CD14-positive monocyte (primary cell): Measurements from ENCODE around the gene DCPS. TPM values are rescaled to one million over a fixed set of nuclear protein-coding genes. Genes with fewer than 3 reads are reported as not detected.

ENCODE experiments used
- DNase-seq, 3 donors: peaks; one replicate each; pipeline ENCODE4 v3.0.0-alpha.2; 2011 to 2022
- H2AFZ ChIP-seq: 2 replicates; pipeline ENCODE4 v1.6.0; 2012; ENCODE audit warnings: mild to moderate bottlenecking, low read depth, low read length, inconsistent platforms; ENCODE audit not compliant: insufficient read depth, poor library complexity, severe bottlenecking
- H3K27ac ChIP-seq, 2 donors: 1 replicate in 1 of 2; 2 replicates in 1 of 2; pipeline ENCODE4 v1.5.1; 2012 to 2013; ENCODE audit warnings: low read length in 2 of 2, control low read depth in 1 of 2, inconsistent platforms in 1 of 2, low read depth in 1 of 2, mild to moderate bottlenecking in 1 of 2
- H3K27me3 ChIP-seq, 2 donors: one replicate each; pipeline versions ENCODE4 v1.6.0 to v1.6.1; 2011 to 2013; ENCODE audit warnings: low read length in 2 of 2; ENCODE audit not compliant: control insufficient read depth in 2 of 2, insufficient read depth in 2 of 2
- H3K36me3 ChIP-seq, 2 donors: replicated peaks in 1 of 2; 1 replicate in 1 of 2; 2 replicates in 1 of 2; pipeline versions ENCODE4 v1.5.1 to v1.6.1; 2012 to 2013; ENCODE audit warnings: low read length in 2 of 2, control low read depth in 1 of 2, inconsistent platforms in 1 of 2, mild to moderate bottlenecking in 1 of 2; ENCODE audit not compliant: insufficient read depth in 2 of 2, control insufficient read depth in 1 of 2
- H3K4me1 ChIP-seq, 2 donors: 1 replicate in 1 of 2; 2 replicates in 1 of 2; pipeline versions ENCODE4 v1.5.1 to v1.6.1; 2012 to 2013; ENCODE audit warnings: low read length in 2 of 2, control low read depth in 1 of 2, inconsistent platforms in 1 of 2, mild to moderate bottlenecking in 1 of 2, moderate library complexity in 1 of 2; ENCODE audit not compliant: insufficient read depth in 2 of 2, control insufficient read depth in 1 of 2
- H3K4me2 ChIP-seq: replicated peaks from 2 replicates; pipeline ENCODE3; 2012; ENCODE audit warnings: low read length, moderate library complexity, mild to moderate bottlenecking; ENCODE audit not compliant: poor library complexity, severe bottlenecking; ENCODE audit errors: extremely low read depth
- H3K4me3 ChIP-seq, 3 experiments: fragments of 200-600 bp in 1 of 3; sonication (generic) in 1 of 3; replicated peaks in 1 of 3; 1 replicate in 2 of 3; 2 replicates in 1 of 3; pipeline ENCODE4 v1.5.1; 2011 to 2013; ENCODE audit warnings: low read length in 3 of 3, mild to moderate bottlenecking in 3 of 3, control low read depth in 2 of 3, low read depth in 2 of 3, inconsistent platforms in 1 of 3, moderate library complexity in 1 of 3
- H3K79me2 ChIP-seq: 2 replicates; pipeline ENCODE4 v1.6.0; 2012; ENCODE audit warnings: mild to moderate bottlenecking, control low read depth, inconsistent platforms, low read length, moderate library complexity; ENCODE audit not compliant: insufficient read depth
- H3K9ac ChIP-seq: 2 replicates; pipeline ENCODE4 v1.6.0; 2017; ENCODE audit warnings: low read length, mild to moderate bottlenecking; ENCODE audit not compliant: insufficient read depth, poor library complexity, severe bottlenecking
- H3K9me3 ChIP-seq, 2 donors: replicated peaks in 1 of 2; 1 replicate in 1 of 2; 2 replicates in 1 of 2; pipeline versions ENCODE4 v1.5.1 to v1.6.1; 2012 to 2013; ENCODE audit warnings: low read length in 2 of 2, control low read depth in 1 of 2; ENCODE audit not compliant: control insufficient read depth in 1 of 2, insufficient read depth in 1 of 2
- H4K20me1 ChIP-seq: 2 replicates; pipeline ENCODE4 v1.6.0; 2012; ENCODE audit warnings: mild to moderate bottlenecking, low read length, control low read depth, moderate library complexity; ENCODE audit not compliant: insufficient read depth
- H3K27ac Mint-ChIP-seq, 7 donors: one replicate each; pipeline ENCODE4 v1.8.0; 2020; ENCODE audit warnings: mild to moderate bottlenecking in 7 of 7, mixed read lengths in 7 of 7, moderate library complexity in 6 of 7, inconsistent platforms in 2 of 7
- H3K27me3 Mint-ChIP-seq, 3 donors: one replicate each; pipeline ENCODE4 v1.8.0; 2021 to 2022; ENCODE audit warnings: low read depth in 3 of 3, mild to moderate bottlenecking in 3 of 3, mixed read lengths in 3 of 3, moderate library complexity in 3 of 3, inconsistent platforms in 1 of 3
- H3K36me3 Mint-ChIP-seq, 2 donors: one replicate each; pipeline ENCODE4 v1.8.0; 2020; ENCODE audit warnings: mixed read lengths in 2 of 2, inconsistent platforms in 1 of 2, mild to moderate bottlenecking in 1 of 2
- H3K4me1 Mint-ChIP-seq: one replicate; pipeline ENCODE4 v1.8.0; 2020; ENCODE audit warnings: mild to moderate bottlenecking, mixed read lengths
- H3K4me3 Mint-ChIP-seq, 2 donors: one replicate each; pipeline ENCODE4 v1.8.0; 2020; ENCODE audit warnings: mild to moderate bottlenecking in 2 of 2, mixed read lengths in 2 of 2, moderate library complexity in 1 of 2
- H3K9me3 Mint-ChIP-seq, 7 donors: one replicate each; pipeline ENCODE4 v1.8.0; 2020 to 2022; ENCODE audit warnings: mixed read lengths in 7 of 7, mild to moderate bottlenecking in 6 of 7, moderate library complexity in 6 of 7, inconsistent platforms in 2 of 7
- CTCF ChIP-seq: fragments of 200-600 bp; IDR thresholded peaks from one replicate; pipeline ENCODE4 v1.8.0; 2022; ENCODE audit warnings: antibody characterized with exemption, mild to moderate bottlenecking
- WGBS: methylation state at CpG from one replicate; pipeline ENCODE4 v1.1.5; 2013; ENCODE audit warnings: missing lambda C conversion rate; ENCODE audit not compliant: insufficient coverage; 5-methylcytosine and 5-hydroxymethylcytosine counted together
- intact Hi-C, 2 donors: fragments of 100-400 bp; cut with micrococcal nuclease; formaldehyde crosslinking; loops; one replicate each; pipeline versions ENCODE4 v1.15.0 to v1.15.1; 2023
- polyA plus RNA-seq, 3 donors: library from polyadenylated mRNA; depleted of rRNA in 1 of 3; unstranded in 2 of 3; stranded (reverse) in 1 of 3; fragments of 300-500 nt in 2 of 3; fragments of >200 nt in 1 of 3; fragmentation: Illumina TruSeq in 2 of 3; gene quantifications; 1 replicate in 2 of 3; 2 replicates in 1 of 3; pipeline ENCODE4 v1.2.3, GENCODE V29; 2012 to 2021

Gene DCPS
- polyA plus RNA-seq, 3 donors = 26.3 to 30.7 (median 30.4) TPM

- intact Hi-C loops = no loop called here
- Histone ChIP-seq H3K36me3 (peaks cover 0 to 12% of the 10 kb centered on the region in 2 donors), H3K9ac (no peak overlapping the region), H3K79me2 (peaks cover 45% of the 10 kb centered on the region), H3K27me3 (no peaks in the 10 kb centered on the region), H3K27ac (peak overlapping the region; percentile 71 to 93), H3K9me3 (no peaks in the 10 kb centered on the region), H3K4me1 (peaks cover 49 to 60% of the 10 kb centered on the region in 2 donors), H4K20me1 (peaks cover 18% of the 10 kb centered on the region), H3K4me2 (peak overlapping the region; percentile 80), H3K4me3 (peak overlapping the region in 1 of 3 experiments; percentile 85), H2AFZ (no peak overlapping the region)
- WGBS = 85% methylated on average over 6 of the region's 6 CpGs
- TF ChIP-seq CTCF = no peak
- peak overlapping the region; percentile 80 to 98 (median 95) for H3K27ac Mint-ChIP-seq
- DNase-seq = no peak
- peaks cover 57% of the 10 kb centered on the region for H3K4me1 Mint-ChIP-seq
- peaks cover 19 to 22% of the 10 kb centered on the region in 2 donors for H3K36me3 Mint-ChIP-seq
- H3K4me3 Mint-ChIP-seq = peak overlapping the region; percentile 59 to 97
- peaks cover 0 to 4% (median 2%) of the 10 kb centered on the region in 3 donors for H3K27me3 Mint-ChIP-seq
- peaks cover 0 to 2% (median 0%) of the 10 kb centered on the region in 7 donors for H3K9me3 Mint-ChIP-seq
These were observed 22.6 kb upstream of the DCPS start for GRCh38 chr11:126281245-126281644.

GRCh38 chr11:126281666-126282175 is 22.1 kb upstream of the DCPS start:
- H3K27ac ChIP-seq = peak overlapping the region; percentile 93 to 96

More at GRCh38 chr11:126281666-126282175, 22.1 kb upstream of the DCPS start:
- peak overlapping the region; percentile 97 for H3K4me3 Mint-ChIP-seq
- H3K9me3 Mint-ChIP-seq = peaks cover 0 to 2% (median 0%) of the 10 kb centered on the region in 7 donors
- Histone ChIP-seq H3K36me3 (peaks cover under 1 to 15% of the 10 kb centered on the region in 2 donors), H3K27me3 (no peaks in the 10 kb centered on the region), H2AFZ (no peak overlapping the region), H3K4me1 (peaks cover 49 to 60% of the 10 kb centered on the region in 2 donors), H3K79me2 (peaks cover 50% of the 10 kb centered on the region), H3K4me3 (peak overlapping the region; percentile 66 to 85 (median 70)), H4K20me1 (peaks cover 23% of the 10 kb centered on the region), H3K4me2 (peak overlapping the region; percentile 80), H3K9me3 (no peaks in the 10 kb centered on the region), H3K9ac (peak overlapping the region; percentile 89)
- DNase-seq = no peak
- peaks cover 0 to 4% (median 2%) of the 10 kb centered on the region in 3 donors for H3K27me3 Mint-ChIP-seq
- H3K4me1 Mint-ChIP-seq = peaks cover 57% of the 10 kb centered on the region
- peak overlapping the region; percentile 88 to 98 (median 95) for H3K27ac Mint-ChIP-seq
- peaks cover 21 to 24% of the 10 kb centered on the region in 2 donors for H3K36me3 Mint-ChIP-seq
- TF ChIP-seq CTCF = no peak
- WGBS = 100% methylated on average over 1 of the region's 10 CpGs
- intact Hi-C loops = no loop called here
